ENCODE data around the gene TMEM248. TPM values are rescaled to one million over a fixed set of nuclear protein-coding genes. Genes with fewer than 3 reads are reported as not detected.

TMEM248 gene
- total RNA-seq, 1 experiment from 2014 or later, result 59.3 TPM

DNA sequence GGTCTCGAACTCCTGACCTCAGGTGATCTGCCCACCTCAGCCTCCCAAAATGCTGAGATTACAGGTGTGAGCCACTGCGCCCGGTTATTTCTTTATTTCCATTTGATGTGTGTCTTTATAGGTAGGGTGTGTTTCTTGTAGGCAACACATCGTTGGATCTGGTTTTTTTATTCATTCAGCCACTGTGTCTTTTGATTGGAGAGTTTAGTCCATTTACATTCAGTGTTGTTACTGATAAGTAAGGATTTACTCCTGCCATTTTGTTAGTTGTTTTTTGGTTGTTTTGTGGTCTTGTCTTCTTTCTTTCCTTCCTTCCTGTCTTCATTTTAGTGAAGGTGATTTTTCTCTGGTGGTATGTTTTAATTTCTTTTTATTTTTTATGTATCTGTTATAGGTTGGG, 16.9 kb downstream of the TMEM248 start:
- H3K4me2 ChIP-seq (ENCODE audit: low read length), result no peak overlapping the region
- no peaks in the 10 kb centered on the region for H3K4me1 ChIP-seq (ENCODE audit: control insufficient read depth in 1 of 2, insufficient read depth in 2 of 2, low read length in 2 of 2)
- H3K27ac ChIP-seq (ENCODE audit: low read depth, low read length), result no peak overlapping the region
- H4K20me1 ChIP-seq (ENCODE audit: insufficient read depth), result no peaks in the 10 kb centered on the region
- no peaks in the 10 kb centered on the region for H3K27me3 ChIP-seq (ENCODE audit: insufficient read depth, low read length)
- POLR2A ChIA-PET, result no interaction called here
- H3K36me3 ChIP-seq (ENCODE audit: control insufficient read depth in 1 of 2, insufficient read depth in 2 of 2, low read length in 2 of 2), result peaks cover 6 to 7% of the 10 kb centered on the region in 2 experiments; a peak in 2 of 4 replicates
- H2AFZ ChIP-seq (ENCODE audit: low read depth, low read length, poor library complexity, severe bottlenecking), result no peak overlapping the region
- H3K9me2 ChIP-seq (ENCODE audit: insufficient read depth), result no peaks in the 10 kb centered on the region
- RAD21 ChIA-PET (ENCODE audit: low non-redundant PET in 1 of 2, low total read pairs in 2 of 2, uncharacterized antibody in 2 of 2, unreplicated experiment in 2 of 2), result no interaction called here
- no peak overlapping the region for H3K4me3 ChIP-seq (replicated peaks in 1 of 2; ENCODE audit: low read depth in 1 of 2, low read length in 2 of 2)
- no peak for TF ChIP-seq ZFX (IDR thresholded peaks at IDR 0.05)
- no peak for TF ChIP-seq SP1 (IDR thresholded peaks at IDR 0.05; ENCODE audit: low read depth)
- no peak for TF ChIP-seq EGR1 (IDR thresholded peaks at IDR 0.05; ENCODE audit: low read depth)
- no peak for TF ChIP-seq CBX3 (IDR thresholded peaks at IDR 0.05; ENCODE audit: low read depth)
- TF ChIP-seq SRF (IDR thresholded peaks at IDR 0.05; ENCODE audit: low read depth), result no peak
- no peak for TF ChIP-seq CEBPB (IDR thresholded peaks at IDR 0.05; ENCODE audit: low read depth)
- TF ChIP-seq, protein P1, sequence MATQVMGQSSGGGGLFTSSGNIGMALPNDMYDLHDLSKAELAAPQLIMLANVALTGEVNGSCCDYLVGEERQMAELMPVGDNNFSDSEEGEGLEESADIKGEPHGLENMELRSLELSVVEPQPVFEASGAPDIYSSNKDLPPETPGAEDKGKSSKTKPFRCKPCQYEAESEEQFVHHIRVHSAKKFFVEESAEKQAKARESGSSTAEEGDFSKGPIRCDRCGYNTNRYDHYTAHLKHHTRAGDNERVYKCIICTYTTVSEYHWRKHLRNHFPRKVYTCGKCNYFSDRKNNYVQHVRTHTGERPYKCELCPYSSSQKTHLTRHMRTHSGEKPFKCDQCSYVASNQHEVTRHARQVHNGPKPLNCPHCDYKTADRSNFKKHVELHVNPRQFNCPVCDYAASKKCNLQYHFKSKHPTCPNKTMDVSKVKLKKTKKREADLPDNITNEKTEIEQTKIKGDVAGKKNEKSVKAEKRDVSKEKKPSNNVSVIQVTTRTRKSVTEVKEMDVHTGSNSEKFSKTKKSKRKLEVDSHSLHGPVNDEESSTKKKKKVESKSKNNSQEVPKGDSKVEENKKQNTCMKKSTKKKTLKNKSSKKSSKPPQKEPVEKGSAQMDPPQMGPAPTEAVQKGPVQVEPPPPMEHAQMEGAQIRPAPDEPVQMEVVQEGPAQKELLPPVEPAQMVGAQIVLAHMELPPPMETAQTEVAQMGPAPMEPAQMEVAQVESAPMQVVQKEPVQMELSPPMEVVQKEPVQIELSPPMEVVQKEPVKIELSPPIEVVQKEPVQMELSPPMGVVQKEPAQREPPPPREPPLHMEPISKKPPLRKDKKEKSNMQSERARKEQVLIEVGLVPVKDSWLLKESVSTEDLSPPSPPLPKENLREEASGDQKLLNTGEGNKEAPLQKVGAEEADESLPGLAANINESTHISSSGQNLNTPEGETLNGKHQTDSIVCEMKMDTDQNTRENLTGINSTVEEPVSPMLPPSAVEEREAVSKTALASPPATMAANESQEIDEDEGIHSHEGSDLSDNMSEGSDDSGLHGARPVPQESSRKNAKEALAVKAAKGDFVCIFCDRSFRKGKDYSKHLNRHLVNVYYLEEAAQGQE (IDR thresholded peaks at IDR 0.05; ENCODE audit: low read depth), result no peak
- TF ChIP-seq POLR2A (IDR thresholded peaks at IDR 0.05; ENCODE audit: borderline replicate concordance, extremely low read depth, insufficient read depth, insufficient read length), result no peak
- no peak for TF ChIP-seq FOSL1 (IDR thresholded peaks at IDR 0.05; ENCODE audit: low read depth)
- TF ChIP-seq, protein P2, sequence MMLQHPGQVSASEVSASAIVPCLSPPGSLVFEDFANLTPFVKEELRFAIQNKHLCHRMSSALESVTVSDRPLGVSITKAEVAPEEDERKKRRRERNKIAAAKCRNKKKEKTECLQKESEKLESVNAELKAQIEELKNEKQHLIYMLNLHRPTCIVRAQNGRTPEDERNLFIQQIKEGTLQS (IDR thresholded peaks at IDR 0.05), result no peak
- TF ChIP-seq SIN3A (IDR thresholded peaks at IDR 0.05; ENCODE audit: low read depth), result no peak
- TF ChIP-seq EZH2phosphoT487 (IDR thresholded peaks at IDR 0.05; ENCODE audit: borderline replicate concordance), result no peak
- peaks cover 79% of the 10 kb centered on the region for H3K79me2 ChIP-seq (ENCODE audit: insufficient read depth, low read length)
- CTCF ChIA-PET, result no interaction called here
- ATAC-seq (no peak), DNase-seq (ENCODE audit: low read depth, low spot score) (no peak)
- H3K9ac ChIP-seq (ENCODE audit: low read length), result no peak overlapping the region
- no peaks in the 10 kb centered on the region for H3K9me3 ChIP-seq (ENCODE audit: control insufficient read depth in 1 of 2, insufficient read depth in 1 of 2, low read depth in 1 of 2, low read length in 2 of 2)
- intact Hi-C loops (cut with micrococcal nuclease), result no loop called here
- no TSS peak for BruUV-seq (replicated peaks)
